B cell (primary cell): ENCODE results near the gene IL22RA2. TPM values are rescaled to one million over a fixed set of nuclear protein-coding genes. Genes with fewer than 3 reads are reported as not detected.

Source experiments
- ATAC-seq: fragments of 200-7000 bp; cut with Tn5 transposase; one replicate; pipeline ENCODE4 v1.10.0; 2021; ENCODE audit warnings: low read depth, mild to moderate bottlenecking, moderate number of reproducible peaks, moderate library complexity
- CTCF ChIA-PET: fragments of 350-600 bp; sonication (Branson Sonifier 250); formaldehyde crosslinking; loops from one replicate; lab custom pipeline; 2021; ENCODE audit warnings: antibody characterized with exemption, inconsistent platforms; lab: Charles Lee
- POLR2A ChIA-PET: fragments of 350-600 bp; sonication (Branson Sonifier 250); formaldehyde crosslinking; loops from one replicate; lab custom pipeline; 2021; ENCODE audit warnings: antibody characterized with exemption; lab: Charles Lee
- DNase-seq: peaks from one replicate; pipeline ENCODE4 v3.0.0; 2013
- H2AFZ ChIP-seq: 2 replicates; pipeline ENCODE4 v1.6.1; 2012; ENCODE audit warnings: mild to moderate bottlenecking, low read depth, low read length; ENCODE audit not compliant: insufficient read depth, poor library complexity, severe bottlenecking
- H3K27ac ChIP-seq, 2 donors: 1 replicate in 1 of 2; 2 replicates in 1 of 2; pipeline ENCODE4 v1.5.1; 2012 to 2013; ENCODE audit warnings: low read length in 2 of 2, mild to moderate bottlenecking in 2 of 2, moderate library complexity in 1 of 2
- H3K27me3 ChIP-seq, 4 experiments: fragments of 200-600 bp in 1 of 4; sonication (generic) in 1 of 4; replicated peaks in 1 of 4; 1 replicate in 2 of 4; 2 replicates in 2 of 4; pipeline versions ENCODE4 v1.6.1 to v1.7.0; 2013 to 2016; ENCODE audit warnings: low read length in 3 of 4, mild to moderate bottlenecking in 2 of 4, mixed read lengths in 1 of 4, moderate library complexity in 1 of 4; ENCODE audit not compliant: insufficient read depth in 4 of 4, control insufficient read depth in 3 of 4; ENCODE audit errors: control extremely low read depth in 1 of 4
- H3K36me3 ChIP-seq, 2 experiments: replicated peaks in 1 of 2; 1 replicate in 1 of 2; 2 replicates in 1 of 2; pipeline versions ENCODE4 v1.6.1 to v1.7.1; 2013; ENCODE audit warnings: low read length in 1 of 2; ENCODE audit not compliant: insufficient read depth in 2 of 2, control insufficient read depth in 1 of 2; ENCODE audit errors: control extremely low read depth in 1 of 2, extremely low read depth in 1 of 2
- H3K4me1 ChIP-seq, 2 donors: fragments of 200-600 bp in 1 of 2; sonication (generic) in 1 of 2; 1 replicate in 1 of 2; 2 replicates in 1 of 2; pipeline versions ENCODE4 v1.5.1 to v1.6.1; 2013 to 2017; ENCODE audit warnings: low read length in 2 of 2; ENCODE audit not compliant: control insufficient read depth in 2 of 2, insufficient read depth in 2 of 2
- H3K4me2 ChIP-seq: replicated peaks from 2 replicates; pipeline ENCODE3; 2012; ENCODE audit warnings: mild to moderate bottlenecking, low read depth, low read length; ENCODE audit not compliant: poor library complexity, severe bottlenecking
- H3K4me3 ChIP-seq, 5 experiments: fragments of 200-600 bp in 1 of 5; sonication (generic) in 1 of 5; 1 replicate in 3 of 5; 2 replicates in 2 of 5; pipeline versions ENCODE4 v1.5.1 to v1.7.0; 2011 to 2016; ENCODE audit warnings: low read length in 4 of 5, mild to moderate bottlenecking in 4 of 5, low read depth in 2 of 5, control low read depth in 1 of 5, moderate library complexity in 1 of 5; ENCODE audit not compliant: insufficient read depth in 1 of 5; ENCODE audit errors: control extremely low read depth in 1 of 5, extremely low read depth in 1 of 5
- H3K79me2 ChIP-seq: fragments of 200-600 bp; sonication (generic); one replicate; pipeline ENCODE4 v1.6.0; 2016; ENCODE audit warnings: low read length; ENCODE audit not compliant: control insufficient read depth, insufficient read depth
- H3K9ac ChIP-seq: fragments of 200-600 bp; sonication (generic); 2 replicates; pipeline ENCODE4 v1.6.1; 2017; ENCODE audit warnings: mild to moderate bottlenecking, low read length, moderate library complexity
- H3K9me3 ChIP-seq, 3 donors: one replicate each; pipeline versions ENCODE4 v1.6.1 to v1.7.1; 2013; ENCODE audit warnings: low read length in 2 of 3; ENCODE audit not compliant: control insufficient read depth in 2 of 3, insufficient read depth in 1 of 3; ENCODE audit errors: control extremely low read depth in 1 of 3
- H4K20me1 ChIP-seq: 2 replicates; pipeline ENCODE4 v1.6.0; 2012; ENCODE audit warnings: mild to moderate bottlenecking, low read length; ENCODE audit not compliant: insufficient read depth, control insufficient read depth, poor library complexity, severe bottlenecking
- H3K27ac Mint-ChIP-seq: one replicate; pipeline ENCODE4 v1.8.0; 2021; ENCODE audit warnings: mixed read lengths
- H3K27me3 Mint-ChIP-seq: one replicate; pipeline ENCODE4 v1.8.0; 2021; ENCODE audit warnings: mixed read lengths
- H3K4me1 Mint-ChIP-seq: one replicate; pipeline ENCODE4 v1.8.0; 2021; ENCODE audit warnings: mixed read lengths
- H3K4me3 Mint-ChIP-seq: one replicate; pipeline ENCODE4 v1.8.0; 2021; ENCODE audit warnings: mixed read lengths
- H3K9me3 Mint-ChIP-seq: one replicate; pipeline ENCODE4 v1.8.0; 2022; ENCODE audit warnings: mixed read lengths; ENCODE audit not compliant: insufficient read depth
- CTCF ChIP-seq: fragments of 200-600 bp; IDR thresholded peaks from one replicate; pipeline ENCODE4 v1.8.0; 2022; ENCODE audit warnings: antibody characterized with exemption, mild to moderate bottlenecking
- EZH2 ChIP-seq: IDR thresholded peaks from 2 replicates; pipeline ENCODE4 v1.6.1; 2012; ENCODE audit warnings: borderline replicate concordance, low read depth, mild to moderate bottlenecking, moderate library complexity, low read length; ENCODE audit not compliant: insufficient read depth, poor library complexity, severe bottlenecking
- WGBS: methylation state at CpG from one replicate; pipeline ENCODE4 v1.1.5; 2013; ENCODE audit warnings: missing lambda C conversion rate; ENCODE audit not compliant: insufficient coverage; 5-methylcytosine and 5-hydroxymethylcytosine counted together
- intact Hi-C: fragments of 100-400 bp; cut with micrococcal nuclease; formaldehyde crosslinking; loops from one replicate; pipeline ENCODE4 v1.10.0; 2022
- polyA plus RNA-seq: library from polyadenylated mRNA; depleted of rRNA; stranded (reverse); fragments of >200 nt; gene quantifications from 2 replicates; pipeline ENCODE4 v1.2.3, GENCODE V29; 2012
- total RNA-seq, 2 donors: library from RNA; stranded (reverse); fragments of 120-200 nt in 1 of 2; gene quantifications; 1 replicate in 1 of 2; 2 replicates in 1 of 2; pipeline versions ENCODE4 v1.2.3 to v1.2.4, GENCODE V29; 2013 to 2022

The IL22RA2 gene
- total and polyA plus RNA-seq, 2 donors (not counting 1 experiment from before 2014, with no cell fraction given): not detected

- no peak overlapping the region for H2AFZ ChIP-seq
- H3K4me2 ChIP-seq: peak overlapping the region; percentile 45
- peak overlapping the region in 1 of 2 donors; percentile 10 for H3K27ac ChIP-seq
- CTCF ChIA-PET: interaction anchor here (0.8 to 10.3 kb wide), 25 partner anchors 10 to 250 kb away, joined by 3 to 265 read pairs (median 4); no protein-coding TSS in a partner anchor
- no peaks in the 10 kb centered on the region for H3K27me3 ChIP-seq
- peaks cover 7% of the 10 kb centered on the region for H3K9me3 Mint-ChIP-seq
- peak; percentile 56 for DNase-seq
- H3K79me2 ChIP-seq: no peaks in the 10 kb centered on the region
- H3K4me3 ChIP-seq: peak overlapping the region in 1 of 5 experiments; percentile 28
- 53% methylated on average over 6 of the region's 9 CpGs for WGBS
- TF ChIP-seq EZH2: no peak
- H3K4me1 ChIP-seq: peaks cover 42 to 56% of the 10 kb centered on the region in 2 donors
- peak overlapping the region; percentile 25 for H3K9ac ChIP-seq
- H3K4me3 Mint-ChIP-seq: peak overlapping the region; percentile 59
- H3K36me3 ChIP-seq: no peaks in the 10 kb centered on the region
- peak; percentile 67 for ATAC-seq
- peaks cover 0 to 26% (median 8%) of the 10 kb centered on the region in 3 donors for H3K9me3 ChIP-seq
- no peaks in the 10 kb centered on the region for H3K27me3 Mint-ChIP-seq
- peaks cover 63% of the 10 kb centered on the region for H3K4me1 Mint-ChIP-seq
- H3K27ac Mint-ChIP-seq: peak overlapping the region; percentile 70
- POLR2A ChIA-PET: interaction anchor here (1.2 to 2.1 kb wide), 3 partner anchors 59 to 71 kb away, joined by 3 to 6 read pairs (median 4); no protein-coding TSS in a partner anchor
- no peaks in the 10 kb centered on the region for H4K20me1 ChIP-seq
- intact Hi-C loops: loop anchor here (1.0 to 10.0 kb wide), 8 partner anchors 13 to 201 kb away; partner anchors contain the start of gene IFNGR1
Observed at GRCh38 chr6:137165375-137166246, 7.8 kb downstream of the IL22RA2 start.

GRCh38 chr6:137163732-137164318, 9.6 kb downstream of the IL22RA2 start:
- Histone ChIP-seq H3K27ac (no peak overlapping the region), H3K4me1 (peaks cover 37 to 48% of the 10 kb centered on the region in 2 donors), H3K27me3 (no peaks in the 10 kb centered on the region), H2AFZ (no peak overlapping the region), H3K4me3 (no peak overlapping the region), H4K20me1 (no peaks in the 10 kb centered on the region), H3K9me3 (peaks cover 0 to 26% (median 8%) of the 10 kb centered on the region in 3 donors), H3K4me2 (no peak overlapping the region), H3K9ac (no peak overlapping the region), H3K79me2 (no peaks in the 10 kb centered on the region), H3K36me3 (no peaks in the 10 kb centered on the region)
- intact Hi-C loops: loop anchor here (10.0 kb wide), 1 partner anchor 199 kb away; no protein-coding TSS in a partner anchor
- ChIA-PET POLR2A (no interaction called here), CTCF (interaction anchor here (10.3 kb wide), 1 partner anchor 69 kb away, joined by 265 read pairs; no protein-coding TSS in a partner anchor)
- WGBS: 98% methylated on average over 11 of the region's 12 CpGs
- no peak for DNase-seq
- TF ChIP-seq EZH2: no peak
- no peak for TF ChIP-seq CTCF
- no peaks in the 10 kb centered on the region for H3K27me3 Mint-ChIP-seq
- H3K4me3 Mint-ChIP-seq: no peak overlapping the region
- H3K9me3 Mint-ChIP-seq: peaks cover 5% of the 10 kb centered on the region
- no peak for ATAC-seq
- peaks cover 52% of the 10 kb centered on the region for H3K4me1 Mint-ChIP-seq
- H3K27ac Mint-ChIP-seq: no peak overlapping the region
